Mesenchymal stem cell (in vitro differentiated cells and primary cell): Measurements from ENCODE around the gene RHOC.

Experiments used
- DNase-seq: peaks from one replicate; pipeline ENCODE4 v3.0.0-alpha.2; 2013
- H2AFZ ChIP-seq: one replicate; pipeline ENCODE4 v1.6.1; 2013; ENCODE audit warnings: low read depth, mild to moderate bottlenecking, control low read depth, inconsistent platforms, low read length, moderate library complexity
- H2AK5ac ChIP-seq: 2 replicates; pipeline ENCODE4 v1.6.1; 2013; ENCODE audit warnings: low read length, moderate library complexity, mild to moderate bottlenecking, inconsistent platforms; ENCODE audit not compliant: severe bottlenecking
- H2BK120ac ChIP-seq: one replicate; pipeline ENCODE4 v1.6.1; 2013; ENCODE audit warnings: low read depth, mild to moderate bottlenecking, inconsistent platforms, low read length, moderate library complexity
- H2BK12ac ChIP-seq, 2 experiments: one replicate each; pipeline ENCODE4 v1.6.1; 2013; ENCODE audit warnings: inconsistent platforms in 2 of 2, low read length in 2 of 2, mild to moderate bottlenecking in 2 of 2, moderate library complexity in 2 of 2, control low read depth in 1 of 2
- H2BK15ac ChIP-seq: one replicate; pipeline ENCODE4 v1.6.1; 2013; ENCODE audit warnings: mild to moderate bottlenecking, low read depth, inconsistent platforms; ENCODE audit not compliant: poor library complexity, severe bottlenecking
- H2BK5ac ChIP-seq: 2 replicates; pipeline ENCODE4 v1.6.1; 2013; ENCODE audit warnings: low read depth, mild to moderate bottlenecking, low read length, control low read depth, inconsistent platforms; ENCODE audit not compliant: poor library complexity, severe bottlenecking
- H3K14ac ChIP-seq, 2 experiments: one replicate each; pipeline ENCODE4 v1.6.1; 2013; ENCODE audit warnings: inconsistent platforms in 2 of 2, low read length in 2 of 2, control low read depth in 1 of 2, mild to moderate bottlenecking in 1 of 2, moderate library complexity in 1 of 2
- H3K18ac ChIP-seq, 2 experiments: one replicate each; pipeline ENCODE4 v1.6.1; 2013; ENCODE audit warnings: inconsistent platforms in 2 of 2, low read length in 2 of 2, control low read depth in 1 of 2, low read depth in 1 of 2, mild to moderate bottlenecking in 1 of 2
- H3K23ac ChIP-seq, 2 experiments: one replicate each; pipeline ENCODE4 v1.6.1; 2013; ENCODE audit warnings: inconsistent platforms in 2 of 2, low read length in 2 of 2, mild to moderate bottlenecking in 2 of 2, moderate library complexity in 2 of 2, control low read depth in 1 of 2
- H3K27ac ChIP-seq: 2 replicates; pipeline ENCODE4 v1.5.1; 2013; ENCODE audit warnings: mild to moderate bottlenecking, moderate library complexity, low read length, control low read depth, inconsistent platforms; ENCODE audit not compliant: poor library complexity, severe bottlenecking
- H3K27me3 ChIP-seq, 2 experiments: 2 replicates each; pipeline versions ENCODE4 v1.6.1 to v1.7.0; 2013; ENCODE audit warnings: low read length in 2 of 2, mild to moderate bottlenecking in 2 of 2, moderate library complexity in 2 of 2, control low read depth in 1 of 2, inconsistent platforms in 1 of 2; ENCODE audit not compliant: control insufficient read depth in 1 of 2, insufficient read depth in 1 of 2
- H3K36me3 ChIP-seq, 2 experiments: 2 replicates each; pipeline versions ENCODE4 v1.6.1 to v1.7.0; 2013; ENCODE audit warnings: low read length in 2 of 2, control low read depth in 1 of 2, inconsistent platforms in 1 of 2, low read depth in 1 of 2, mild to moderate bottlenecking in 1 of 2; ENCODE audit not compliant: insufficient read depth in 2 of 2, control insufficient read depth in 1 of 2
- H3K4ac ChIP-seq, 2 experiments: one replicate each; pipeline ENCODE4 v1.6.1; 2013; ENCODE audit warnings: inconsistent platforms in 2 of 2, low read length in 2 of 2, mild to moderate bottlenecking in 2 of 2, moderate library complexity in 2 of 2, control low read depth in 1 of 2, low read depth in 1 of 2
- H3K4me1 ChIP-seq: 2 replicates; pipeline ENCODE4 v1.6.1; 2013; ENCODE audit warnings: low read depth, low read length, control low read depth; ENCODE audit not compliant: control insufficient read depth, insufficient read depth
- H3K4me2 ChIP-seq: 2 replicates; pipeline ENCODE4 v1.6.1; 2013; ENCODE audit warnings: low read length, mild to moderate bottlenecking, inconsistent platforms; ENCODE audit not compliant: poor library complexity, severe bottlenecking
- H3K4me3 ChIP-seq, 2 experiments: 2 replicates each; pipeline versions ENCODE4 v1.5.1 to v1.7.0; 2013; ENCODE audit warnings: low read length in 2 of 2, mild to moderate bottlenecking in 2 of 2, control low read depth in 1 of 2, low read depth in 1 of 2; ENCODE audit not compliant: insufficient read depth in 1 of 2
- H3K79me1 ChIP-seq: replicated peaks from 2 replicates; pipeline ENCODE4 v1.6.1; 2013; ENCODE audit warnings: mild to moderate bottlenecking, control low read depth, low read length, inconsistent platforms; ENCODE audit not compliant: poor library complexity, severe bottlenecking
- H3K9ac ChIP-seq: 2 replicates; pipeline ENCODE4 v1.7.0; 2013; ENCODE audit warnings: mild to moderate bottlenecking, low read length, moderate library complexity
- H3K9me3 ChIP-seq: 2 replicates; pipeline ENCODE4 v1.7.0; 2013; ENCODE audit warnings: mild to moderate bottlenecking, low read length; ENCODE audit not compliant: control insufficient read depth
- H4K8ac ChIP-seq: one replicate; pipeline ENCODE4 v1.6.1; 2013; ENCODE audit warnings: inconsistent platforms, mild to moderate bottlenecking, low read length, moderate library complexity
- H4K91ac ChIP-seq: one replicate; pipeline ENCODE4 v1.6.1; 2013; ENCODE audit warnings: mild to moderate bottlenecking, low read length, inconsistent platforms
- WGBS: methylation state at CpG from one replicate; pipeline ENCODE4 v1.1.7; 2013; ENCODE audit warnings: mixed read lengths; 5-methylcytosine and 5-hydroxymethylcytosine counted together

RHOC gene

DNA sequence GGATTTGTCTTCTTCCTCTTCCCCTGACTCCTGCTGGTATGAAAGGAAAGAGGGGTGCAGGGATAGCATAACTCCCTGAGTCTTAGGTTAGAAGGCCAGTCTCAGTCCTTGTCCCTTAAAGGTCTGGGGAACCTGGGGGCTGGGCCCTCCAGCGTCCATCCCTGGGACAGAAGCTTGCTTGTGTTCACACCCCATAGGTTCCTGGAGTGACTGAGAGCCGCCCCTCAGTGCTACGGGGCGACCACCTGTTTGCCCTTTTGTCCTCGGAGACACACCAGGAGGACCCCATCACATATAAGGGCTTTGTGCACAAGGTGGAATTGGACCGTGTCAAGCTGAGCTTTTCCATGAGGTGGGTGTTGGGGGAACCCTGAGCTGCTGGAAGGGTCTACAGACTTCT, 13.1 kb downstream of the RHOC start:
- Histone ChIP-seq H4K91ac (no peak overlapping the region), H3K36me3 (peaks cover 83 to 92% of the 10 kb centered on the region in 2 experiments), H3K14ac (no peak overlapping the region), H3K27me3 (no peaks in the 10 kb centered on the region), H3K23ac (no peak overlapping the region), H2BK5ac (no peak overlapping the region), H3K4me2 (no peak overlapping the region), H4K8ac (no peak overlapping the region), H2BK15ac (no peak overlapping the region), H3K4ac (no peak overlapping the region), H3K9ac (no peak overlapping the region), H3K9me3 (no peaks in the 10 kb centered on the region), H3K79me1 (peaks cover 29% of the 10 kb centered on the region), H2AFZ (no peak overlapping the region), H3K18ac (no peak overlapping the region), H3K4me1 (peaks cover 8% of the 10 kb centered on the region), H3K27ac (no peak overlapping the region), H2BK120ac (no peak overlapping the region), H3K4me3 (no peak overlapping the region), H2AK5ac (no peak overlapping the region), H2BK12ac (no peak overlapping the region)
- DNase-seq: no peak
- 98% methylated on average over 6 of the region's 6 CpGs for WGBS

DNA sequence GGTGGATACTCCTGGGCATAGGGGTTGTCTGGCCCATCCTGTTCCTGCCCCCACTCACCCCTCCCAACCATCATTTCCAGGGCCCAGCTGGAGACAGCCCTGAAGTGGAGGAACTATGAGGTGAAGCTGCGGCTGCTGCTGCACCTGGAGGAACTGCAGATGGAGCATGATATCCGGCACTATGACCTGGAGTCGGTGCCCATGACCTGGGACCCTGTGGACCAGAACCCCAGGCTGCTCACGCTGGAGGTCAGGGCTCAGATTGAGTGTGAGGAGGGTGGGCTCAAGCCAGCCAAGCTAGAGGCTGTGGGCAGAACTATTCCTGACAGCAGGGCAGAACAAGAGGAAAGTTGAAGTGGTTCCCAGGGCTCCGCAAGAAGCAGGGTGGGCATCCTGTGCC, 14.2 kb downstream of the RHOC start:
- peaks cover 41% of the 10 kb centered on the region for H3K79me1 ChIP-seq
- no peak overlapping the region for H3K9ac ChIP-seq
- H2BK5ac ChIP-seq: no peak overlapping the region
- H3K14ac ChIP-seq: no peak overlapping the region
- H4K91ac ChIP-seq: no peak overlapping the region
- peaks cover 3% of the 10 kb centered on the region for H3K4me1 ChIP-seq
- H2AK5ac ChIP-seq: no peak overlapping the region
- 96% methylated on average over 5 of the region's 5 CpGs for WGBS
- H2BK120ac ChIP-seq: no peak overlapping the region
- no peak overlapping the region for H3K4me2 ChIP-seq
- no peak overlapping the region for H4K8ac ChIP-seq
- H3K9me3 ChIP-seq: no peaks in the 10 kb centered on the region
- no peaks in the 10 kb centered on the region for H3K27me3 ChIP-seq
- H2BK15ac ChIP-seq: no peak overlapping the region
- no peak for DNase-seq
- no peak overlapping the region for H2AFZ ChIP-seq
- H3K23ac ChIP-seq: no peak overlapping the region
- H2BK12ac ChIP-seq: no peak overlapping the region
- no peak overlapping the region for H3K18ac ChIP-seq
- H3K36me3 ChIP-seq: peaks cover 81 to 88% of the 10 kb centered on the region in 2 experiments
- H3K4me3 ChIP-seq: no peak overlapping the region
- no peak overlapping the region for H3K27ac ChIP-seq
- no peak overlapping the region for H3K4ac ChIP-seq

- DNase-seq: no peak
- no peak overlapping the region for H2BK120ac ChIP-seq
- no peak overlapping the region for H4K91ac ChIP-seq
- no peak overlapping the region for H3K27ac ChIP-seq
- peaks cover 57 to 62% of the 10 kb centered on the region in 2 experiments for H3K36me3 ChIP-seq
- no peak overlapping the region for H2BK15ac ChIP-seq
- no peak overlapping the region for H3K4me2 ChIP-seq
- WGBS: 95% methylated on average over 11 of the region's 11 CpGs
- no peak overlapping the region for H3K14ac ChIP-seq
- H3K18ac ChIP-seq: no peak overlapping the region
- no peak overlapping the region for H2BK5ac ChIP-seq
- H2AFZ ChIP-seq: no peak overlapping the region
- no peak overlapping the region for H4K8ac ChIP-seq
- no peak overlapping the region for H2BK12ac ChIP-seq
- H3K27me3 ChIP-seq: no peaks in the 10 kb centered on the region
- H2AK5ac ChIP-seq: no peak overlapping the region
- no peak overlapping the region for H3K23ac ChIP-seq
- peaks cover 3% of the 10 kb centered on the region for H3K4me1 ChIP-seq
- H3K9ac ChIP-seq: no peak overlapping the region
- no peak overlapping the region for H3K4ac ChIP-seq
- no peaks in the 10 kb centered on the region for H3K9me3 ChIP-seq
- no peak overlapping the region for H3K4me3 ChIP-seq
- peaks cover 49% of the 10 kb centered on the region for H3K79me1 ChIP-seq
These were observed 17.1 kb downstream of the RHOC start for GRCh38 chr1:112689842-112690237.

DNA sequence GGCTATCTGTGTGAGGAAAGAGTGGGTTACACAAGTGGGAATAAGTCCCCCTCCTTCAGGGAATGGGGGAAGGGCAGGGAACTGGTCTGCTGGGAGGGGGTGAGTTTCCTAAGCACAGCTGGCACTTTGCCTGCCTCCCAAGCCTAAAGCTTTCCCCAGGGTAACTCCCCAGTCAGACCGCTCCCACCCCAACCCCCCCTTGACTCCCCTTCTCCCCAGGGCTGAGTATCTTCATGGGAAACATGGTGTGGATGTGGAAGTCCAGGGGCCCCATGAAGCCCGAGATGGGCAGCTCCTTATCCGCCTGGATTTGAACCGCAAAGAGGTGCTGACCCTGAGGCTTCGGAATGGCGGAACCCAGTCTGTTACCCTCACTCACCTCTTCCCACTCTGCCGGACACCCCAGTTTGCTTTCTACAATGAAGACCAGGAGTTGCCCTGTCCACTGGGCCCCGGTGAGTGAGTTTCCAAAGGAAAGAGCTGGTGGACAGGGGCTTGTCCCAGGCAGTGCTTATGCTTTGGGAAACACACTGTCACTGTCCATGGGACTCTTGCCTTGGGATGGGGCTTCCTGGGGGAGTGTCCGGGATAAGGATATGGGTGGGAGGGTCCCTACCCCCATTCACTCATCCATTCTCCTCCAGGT, 17.6 kb downstream of the RHOC start:
- no peaks in the 10 kb centered on the region for H3K9me3 ChIP-seq
- H2BK120ac ChIP-seq: no peak overlapping the region
- no peak overlapping the region for H2BK12ac ChIP-seq
- H3K23ac ChIP-seq: no peak overlapping the region
- H3K4me1 ChIP-seq: no peaks in the 10 kb centered on the region
- H2BK15ac ChIP-seq: no peak overlapping the region
- no peak for DNase-seq
- H3K18ac ChIP-seq: no peak overlapping the region
- H3K79me1 ChIP-seq: peaks cover 46% of the 10 kb centered on the region
- no peak overlapping the region for H3K4me3 ChIP-seq
- H2AFZ ChIP-seq: no peak overlapping the region
- H3K4ac ChIP-seq: no peak overlapping the region
- H4K91ac ChIP-seq: no peak overlapping the region
- no peak overlapping the region for H4K8ac ChIP-seq
- no peak overlapping the region for H3K9ac ChIP-seq
- no peaks in the 10 kb centered on the region for H3K27me3 ChIP-seq
- H3K14ac ChIP-seq: no peak overlapping the region
- 96% methylated on average over 7 of the region's 9 CpGs for whole genome bisulfite sequencing
- H2AK5ac ChIP-seq: no peak overlapping the region
- no peak overlapping the region for H3K4me2 ChIP-seq
- H3K27ac ChIP-seq: no peak overlapping the region
- H2BK5ac ChIP-seq: no peak overlapping the region
- H3K36me3 ChIP-seq: peaks cover 52 to 57% of the 10 kb centered on the region in 2 experiments
